ACC112 (cell line): Measurements from ENCODE around the gene TMEM63A.

ENCODE experiments used
- H2AFZ ChIP-seq: fragments of 200-600 bp; sonication (generic); one replicate; pipeline ENCODE4 v1.6.0; 2017; ENCODE audit warnings: antibody characterized with exemption, low read length; ENCODE audit not compliant: unreplicated experiment
- H3K27ac ChIP-seq: fragments of 200-600 bp; sonication (generic); 2 replicates; pipeline ENCODE4 v1.5.1; 2014; ENCODE audit warnings: low read depth, mild to moderate bottlenecking, antibody characterized with exemption, low read length, moderate library complexity
- H3K27me3 ChIP-seq: fragments of 200-600 bp; sonication (generic); 2 replicates; pipeline ENCODE4 v1.6.1; 2014; ENCODE audit warnings: mild to moderate bottlenecking, antibody characterized with exemption, low read length, moderate library complexity, mixed read lengths; ENCODE audit not compliant: insufficient read depth
- H3K36me3 ChIP-seq: fragments of 200-600 bp; sonication (generic); 2 replicates; pipeline ENCODE4 v1.6.1; 2016; ENCODE audit warnings: mild to moderate bottlenecking, antibody characterized with exemption, low read length, moderate library complexity, mixed read lengths; ENCODE audit not compliant: insufficient read depth
- H3K4me1 ChIP-seq: fragments of 200-600 bp; sonication (generic); one replicate; pipeline ENCODE4 v1.6.1; 2016; ENCODE audit warnings: low read length, mixed read lengths; ENCODE audit not compliant: insufficient read depth, unreplicated experiment, control insufficient read depth
- H3K4me3 ChIP-seq: fragments of 200-600 bp; sonication (generic); 2 replicates; pipeline ENCODE4 v1.5.1; 2014; ENCODE audit warnings: mild to moderate bottlenecking, low read depth, low read length
- H3K79me2 ChIP-seq: fragments of 200-600 bp; sonication (generic); one replicate; pipeline ENCODE4 v1.6.0; 2016; ENCODE audit warnings: low read length; ENCODE audit not compliant: control insufficient read depth, unreplicated experiment, insufficient read depth

TMEM63A gene

DNA sequence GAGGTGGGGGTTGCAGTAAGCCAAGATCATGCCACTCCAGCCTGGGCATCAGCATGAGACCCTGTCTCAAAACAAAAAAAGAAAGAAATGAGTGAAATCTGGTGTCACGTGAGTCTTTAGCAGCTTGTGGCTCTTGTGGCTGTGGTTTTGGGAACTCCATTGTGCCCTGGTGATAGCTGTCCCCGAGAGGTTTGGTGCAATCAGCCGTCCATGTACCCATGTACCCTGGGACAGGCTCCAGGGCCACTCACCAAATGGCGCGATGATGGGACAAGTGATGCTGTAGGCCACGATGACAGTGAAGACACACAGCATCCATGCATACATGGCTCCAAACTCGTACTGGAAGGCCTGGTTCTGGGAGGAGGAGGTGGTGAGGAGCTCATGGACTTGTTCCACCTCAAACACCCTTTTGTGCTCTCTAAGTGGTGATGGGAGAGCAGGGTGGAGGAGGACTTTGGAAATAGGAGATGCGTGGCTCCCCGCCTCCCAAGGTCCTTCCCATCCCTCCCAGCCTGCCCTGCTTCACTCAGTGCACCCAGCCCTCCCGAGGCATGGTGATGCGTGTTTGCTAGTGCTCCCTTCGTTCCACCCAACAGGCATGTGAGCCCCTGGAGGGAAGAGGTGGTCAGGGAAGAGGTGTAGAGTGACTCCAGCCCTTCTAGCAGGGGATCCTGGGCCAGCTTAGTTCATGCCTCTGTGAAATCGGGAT lies 29.6 kb downstream of the TMEM63A start:
- H3K79me2 ChIP-seq, result no peaks in the 10 kb centered on the region
- H3K36me3 ChIP-seq, result no peaks in the 10 kb centered on the region
- H3K4me3 ChIP-seq, result no peak overlapping the region
- H3K27me3 ChIP-seq, result no peaks in the 10 kb centered on the region
- no peaks in the 10 kb centered on the region for H3K4me1 ChIP-seq
- H3K27ac ChIP-seq, result no peak overlapping the region
- H2AFZ ChIP-seq, result no peak overlapping the region

DNA sequence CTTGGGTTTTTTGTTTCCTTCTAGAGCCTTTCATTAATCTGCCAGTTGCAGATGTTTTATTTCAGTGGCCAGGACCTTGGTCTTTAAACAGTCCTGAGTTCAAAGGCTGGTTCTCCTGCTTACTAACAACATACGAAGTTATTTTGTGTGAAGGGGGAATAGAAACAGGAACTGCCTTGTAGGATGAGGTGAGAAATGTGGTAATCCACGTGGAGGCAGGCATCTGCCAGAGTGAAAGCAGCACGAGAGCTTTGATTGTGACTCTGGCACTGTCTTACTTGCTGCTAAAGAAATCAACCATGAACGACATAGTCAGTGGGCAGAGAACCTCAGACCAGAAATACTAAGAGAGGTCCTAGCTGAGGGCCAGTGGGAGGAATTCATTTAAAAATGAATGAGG lies 30.4 kb downstream of the TMEM63A start:
- no peaks in the 10 kb centered on the region; the same call in 1 of the 2 replicates for H3K36me3 ChIP-seq
- H3K27me3 ChIP-seq, result no peaks in the 10 kb centered on the region
- H3K79me2 ChIP-seq, result no peaks in the 10 kb centered on the region
- H3K4me3 ChIP-seq, result no peak overlapping the region
- no peak overlapping the region for H2AFZ ChIP-seq
- H3K27ac ChIP-seq, result no peak overlapping the region
- H3K4me1 ChIP-seq, result no peaks in the 10 kb centered on the region

DNA sequence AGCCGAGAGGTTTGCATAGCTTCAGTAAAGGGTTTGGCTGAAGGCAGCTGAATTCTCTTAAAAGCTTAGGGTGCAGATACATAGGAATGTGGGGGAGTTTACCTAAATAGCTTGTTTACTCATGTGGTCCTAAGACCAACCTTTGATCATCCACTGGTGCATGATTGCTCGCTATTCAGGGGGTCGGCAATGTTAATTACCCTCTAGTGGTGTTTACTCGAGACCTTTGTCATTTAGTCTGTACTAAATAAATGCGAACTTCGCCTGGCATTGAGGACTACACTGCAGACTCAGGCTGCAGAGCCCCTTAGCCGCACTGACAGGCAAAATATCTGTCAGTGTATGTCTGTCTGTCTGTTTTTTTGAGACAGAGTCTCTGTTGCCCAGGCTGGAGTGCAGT lies 31.8 kb downstream of the TMEM63A start:
- no peaks in the 10 kb centered on the region for H3K27me3 ChIP-seq
- no peaks in the 10 kb centered on the region for H3K79me2 ChIP-seq
- no peaks in the 10 kb centered on the region; the same call in 1 of the 2 replicates for H3K36me3 ChIP-seq
- H3K27ac ChIP-seq, result no peak overlapping the region
- no peak overlapping the region for H3K4me3 ChIP-seq
- H3K4me1 ChIP-seq, result no peaks in the 10 kb centered on the region
- H2AFZ ChIP-seq, result no peak overlapping the region

DNA sequence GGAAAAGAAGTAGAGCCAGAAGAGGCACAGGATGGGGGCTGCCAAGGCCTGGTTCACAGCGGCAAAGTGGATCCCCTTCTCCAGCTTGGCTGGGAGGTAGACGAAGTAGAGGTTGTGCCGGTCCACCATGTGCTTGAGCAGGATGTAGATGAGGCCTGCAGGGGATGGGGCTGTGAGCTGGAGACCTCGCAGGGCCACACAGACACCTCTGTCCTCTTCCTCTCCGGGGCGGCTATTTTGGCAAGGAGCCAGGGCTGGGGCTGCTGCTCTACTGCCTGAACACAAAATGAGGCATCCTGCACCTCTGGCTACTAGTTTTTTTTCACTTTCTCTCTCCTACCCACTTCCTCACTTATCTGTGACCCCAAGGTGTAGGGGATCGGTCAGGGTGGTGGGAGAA lies 32.3 kb downstream of the TMEM63A start:
- Histone ChIP-seq H3K4me3 (no peak overlapping the region), H2AFZ (no peak overlapping the region), H3K36me3 (no peaks in the 10 kb centered on the region; the same call in 1 of the 2 replicates), H3K4me1 (no peaks in the 10 kb centered on the region), H3K27me3 (no peaks in the 10 kb centered on the region), H3K79me2 (no peaks in the 10 kb centered on the region), H3K27ac (no peak overlapping the region)

DNA sequence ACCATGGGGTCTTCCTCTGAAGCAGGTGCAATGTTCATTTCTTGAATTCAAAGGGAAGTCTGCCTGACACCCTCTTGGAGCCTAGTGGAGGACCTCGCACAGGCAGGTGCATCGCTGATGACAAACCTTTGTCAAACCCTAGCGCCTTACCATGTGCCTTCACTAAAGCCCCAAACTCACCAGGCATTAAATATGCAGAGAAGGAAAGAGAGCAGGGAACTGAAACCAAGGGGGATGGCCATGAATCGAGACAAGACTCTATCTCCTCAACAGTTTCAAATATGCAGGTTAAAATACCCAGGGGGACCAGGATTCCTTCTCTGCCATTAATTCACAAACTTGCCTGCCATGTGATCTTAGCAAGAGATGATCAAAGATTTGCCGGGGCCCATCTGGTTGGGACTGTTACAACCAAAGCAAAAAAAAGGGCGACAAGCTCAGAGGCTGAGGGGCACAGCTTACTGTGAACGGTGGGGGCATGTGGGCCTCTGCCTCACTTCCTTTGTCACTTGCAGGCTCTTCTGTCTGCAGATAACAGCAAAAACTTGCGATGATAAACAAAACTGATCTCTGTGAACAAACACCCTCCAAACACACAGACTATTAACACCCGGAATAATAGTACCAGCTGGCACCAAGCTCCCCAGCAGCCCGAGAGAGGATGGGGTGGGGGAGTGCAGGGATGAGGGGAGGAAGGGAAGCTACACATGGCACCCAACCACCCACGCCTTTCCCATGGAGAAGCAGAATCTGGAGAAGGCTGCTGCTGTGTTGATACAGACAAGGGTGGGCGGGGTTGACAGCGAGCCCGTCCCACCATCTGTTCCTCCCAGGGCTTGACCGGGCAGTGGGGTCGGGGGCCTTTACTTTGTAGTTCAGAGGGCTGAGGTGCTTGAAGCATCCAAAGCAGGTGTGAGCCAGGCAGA lies 33.9 kb downstream of the TMEM63A start:
- no peak overlapping the region for H2AFZ ChIP-seq
- H3K79me2 ChIP-seq, result no peaks in the 10 kb centered on the region
- H3K27ac ChIP-seq, result no peak overlapping the region
- H3K27me3 ChIP-seq, result no peaks in the 10 kb centered on the region
- H3K36me3 ChIP-seq, result no peaks in the 10 kb centered on the region; the same call in 1 of the 2 replicates
- no peaks in the 10 kb centered on the region for H3K4me1 ChIP-seq
- H3K4me3 ChIP-seq, result no peak overlapping the region

DNA sequence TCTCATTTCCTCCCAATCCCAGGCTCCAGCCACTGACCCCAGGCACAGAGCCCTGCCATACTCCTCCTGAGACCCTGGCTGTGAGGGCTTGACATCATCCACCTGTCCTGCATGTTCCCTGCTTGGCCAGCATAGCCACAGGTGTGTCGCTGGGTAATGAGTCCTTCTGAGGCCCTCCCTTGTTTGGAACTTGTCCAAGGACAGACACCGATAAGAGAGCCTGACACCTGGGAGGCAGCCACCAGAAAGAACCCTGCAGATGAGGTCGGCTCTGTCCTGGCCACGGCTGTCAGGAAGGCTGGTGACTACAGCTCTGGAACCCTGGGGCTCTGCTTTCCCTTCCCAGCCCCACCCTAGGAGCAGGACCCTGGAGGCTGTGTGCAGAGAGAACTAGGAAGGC lies 34.6 kb downstream of the TMEM63A start:
- Histone ChIP-seq H3K27me3 (no peaks in the 10 kb centered on the region), H3K36me3 (no peaks in the 10 kb centered on the region; the same call in 1 of the 2 replicates), H2AFZ (no peak overlapping the region), H3K4me1 (no peaks in the 10 kb centered on the region), H3K4me3 (no peak overlapping the region), H3K79me2 (no peaks in the 10 kb centered on the region), H3K27ac (no peak overlapping the region)

DNA sequence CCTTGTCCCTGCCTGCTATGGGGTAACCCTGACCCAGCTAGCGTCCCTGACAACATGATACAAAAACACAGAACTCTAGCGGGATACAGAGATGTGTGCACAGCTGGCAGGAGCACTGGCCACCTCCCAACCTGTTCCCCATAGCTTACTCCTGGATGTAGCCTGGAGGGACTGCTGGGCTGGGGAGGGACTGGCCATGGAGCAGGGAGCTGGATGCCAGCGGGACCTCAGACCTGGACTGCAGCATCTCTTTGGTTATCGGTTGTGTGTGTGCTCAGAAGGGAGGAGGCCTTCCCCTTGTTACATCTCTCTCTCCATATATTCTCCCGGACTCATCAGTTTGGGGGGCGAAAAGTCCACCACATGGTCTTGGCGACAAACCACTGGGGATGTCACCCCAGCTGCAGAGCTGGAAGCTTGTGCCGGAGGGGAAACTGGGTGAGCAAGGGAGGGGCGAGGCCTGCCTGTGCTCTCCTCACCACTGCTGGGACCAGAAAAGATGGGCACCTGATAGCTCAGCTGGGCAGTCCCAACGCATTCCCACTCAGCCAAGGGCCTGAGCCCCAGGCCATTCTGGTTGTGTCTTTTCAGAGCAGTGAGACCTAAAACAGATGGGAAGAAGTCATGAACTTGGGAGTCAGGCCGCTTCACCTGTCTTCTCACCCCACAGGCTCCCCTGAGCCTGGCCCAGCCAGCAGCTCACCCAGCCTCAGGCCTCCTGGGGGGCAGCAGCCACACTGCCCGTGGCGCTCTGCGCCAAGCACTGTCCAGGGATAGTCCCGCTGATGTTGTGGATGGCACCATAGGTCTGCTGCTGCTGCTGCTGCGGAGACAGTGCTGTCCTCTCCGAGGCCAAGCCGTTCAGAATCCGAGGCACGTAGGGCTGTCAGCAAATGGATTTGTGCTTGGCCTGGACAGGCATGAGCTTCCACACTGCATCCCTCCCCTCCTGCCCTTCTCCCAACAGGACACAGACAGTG lies 35.6 kb downstream of the TMEM63A start:
- Histone ChIP-seq H2AFZ (no peak overlapping the region), H3K27me3 (no peaks in the 10 kb centered on the region), H3K4me1 (no peaks in the 10 kb centered on the region), H3K36me3 (no peaks in the 10 kb centered on the region; the same call in 1 of the 2 replicates), H3K27ac (no peak overlapping the region), H3K4me3 (no peak overlapping the region), H3K79me2 (no peaks in the 10 kb centered on the region)

DNA sequence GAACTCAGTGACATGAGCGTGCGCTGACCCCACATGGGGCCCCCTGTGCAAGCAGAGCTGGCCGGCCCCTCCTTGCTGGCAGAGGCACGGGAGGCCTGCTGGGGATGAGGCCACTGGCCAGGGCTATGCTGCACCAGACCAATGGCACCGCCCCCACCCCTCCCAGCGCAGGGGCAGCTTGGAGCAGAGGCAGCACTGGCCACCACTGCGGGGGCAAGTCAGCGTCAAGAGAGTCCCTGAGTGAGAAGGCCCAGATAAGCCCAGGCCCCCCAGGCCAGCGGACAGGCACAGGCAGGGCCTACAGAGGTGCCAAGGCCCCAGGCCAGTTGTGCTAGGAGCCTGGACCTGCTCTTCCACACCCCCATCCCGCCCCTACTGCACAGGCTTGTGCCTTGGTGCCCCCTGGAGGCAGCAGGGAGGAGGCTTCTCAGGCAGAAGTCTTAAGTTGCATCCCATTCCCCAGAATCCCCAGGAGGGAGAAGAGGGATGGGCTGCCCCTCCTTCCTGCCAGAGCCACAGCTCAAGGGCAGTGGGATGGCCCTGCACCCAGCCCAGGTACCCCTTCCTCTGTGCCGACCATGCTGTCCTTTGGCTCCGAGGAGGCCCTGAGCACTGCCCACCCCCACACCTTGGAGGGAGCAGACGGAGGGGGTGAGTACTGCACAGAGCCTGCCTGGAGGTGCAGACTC lies 36.5 kb downstream of the TMEM63A start:
- Histone ChIP-seq H3K4me1 (no peaks in the 10 kb centered on the region), H3K27me3 (no peaks in the 10 kb centered on the region), H3K36me3 (no peaks in the 10 kb centered on the region; the same call in 1 of the 2 replicates), H3K4me3 (no peak overlapping the region), H3K27ac (no peak overlapping the region), H3K79me2 (no peaks in the 10 kb centered on the region), H2AFZ (no peak overlapping the region)

DNA sequence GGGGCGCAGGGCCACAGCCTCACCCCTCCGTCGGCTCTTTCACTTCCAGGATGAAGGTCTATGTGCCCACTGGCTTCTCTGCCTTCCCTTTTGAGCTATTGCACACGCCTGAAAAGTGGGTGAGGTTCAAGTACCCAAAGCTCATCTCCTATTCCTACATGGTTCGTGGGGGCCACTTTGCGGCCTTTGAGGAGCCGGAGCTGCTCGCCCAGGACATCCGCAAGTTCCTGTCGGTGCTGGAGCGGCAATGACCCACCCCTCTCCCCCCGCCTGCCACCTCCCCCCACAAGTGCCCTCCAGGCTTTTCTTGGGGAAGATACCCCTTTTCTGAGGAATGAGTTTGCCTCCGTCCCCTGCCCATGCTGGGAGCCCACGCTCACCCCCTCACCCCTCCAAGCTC lies 37.1 kb downstream of the TMEM63A start:
- Histone ChIP-seq H3K27me3 (no peaks in the 10 kb centered on the region), H3K4me3 (no peak overlapping the region), H3K36me3 (no peaks in the 10 kb centered on the region; the same call in 1 of the 2 replicates), H2AFZ (no peak overlapping the region), H3K79me2 (no peaks in the 10 kb centered on the region), H3K27ac (no peak overlapping the region), H3K4me1 (no peaks in the 10 kb centered on the region)
